ENCODE results near the gene SETD1A. TPM values are rescaled to one million over a fixed set of nuclear protein-coding genes. Genes with fewer than 3 reads are reported as not detected.
"Not testable (repeated sequence)": the region's sequence is repeated elsewhere in the genome, so short reads cannot be mapped to it uniquely, and the experiment has no call there.

The SETD1A gene
- total RNA-seq, 2 donors from 2014 or later = 27.5 to 40.0 TPM

- H3K9me3 Mint-ChIP-seq = no peaks in the 10 kb centered on the region
- no peak overlapping the region for H3K27ac Mint-ChIP-seq
- DNase-seq (ENCODE audit: low spot score) = no peak
- ATAC-seq = no peak
- H3K36me3 Mint-ChIP-seq = no peaks in the 10 kb centered on the region
- H3K4me3 Mint-ChIP-seq = no peak overlapping the region
- H3K27me3 Mint-ChIP-seq = peaks cover 32 to 34% of the 10 kb centered on the region in 2 donors
- peaks cover 6 to 15% of the 10 kb centered on the region in 2 donors for H3K4me1 Mint-ChIP-seq (ENCODE audit: low read depth in 2 of 2)
Measured at GRCh38 chr16:31008149-31008548, 50.6 kb downstream of the SETD1A start.

- H3K27ac Mint-ChIP-seq = no peak overlapping the region
- DNase-seq (ENCODE audit: low spot score) = no peak
- H3K4me1 Mint-ChIP-seq (ENCODE audit: low read depth in 2 of 2) = peaks cover 6 to 15% of the 10 kb centered on the region in 2 donors
- no peak for ATAC-seq
- H3K9me3 Mint-ChIP-seq = no peaks in the 10 kb centered on the region
- H3K36me3 Mint-ChIP-seq = no peaks in the 10 kb centered on the region
- H3K27me3 Mint-ChIP-seq = peaks cover 36 to 38% of the 10 kb centered on the region in 2 donors
- no peak overlapping the region for H3K4me3 Mint-ChIP-seq
Measured at GRCh38 chr16:31008551-31008950, 51.0 kb downstream of the SETD1A start.

DNA sequence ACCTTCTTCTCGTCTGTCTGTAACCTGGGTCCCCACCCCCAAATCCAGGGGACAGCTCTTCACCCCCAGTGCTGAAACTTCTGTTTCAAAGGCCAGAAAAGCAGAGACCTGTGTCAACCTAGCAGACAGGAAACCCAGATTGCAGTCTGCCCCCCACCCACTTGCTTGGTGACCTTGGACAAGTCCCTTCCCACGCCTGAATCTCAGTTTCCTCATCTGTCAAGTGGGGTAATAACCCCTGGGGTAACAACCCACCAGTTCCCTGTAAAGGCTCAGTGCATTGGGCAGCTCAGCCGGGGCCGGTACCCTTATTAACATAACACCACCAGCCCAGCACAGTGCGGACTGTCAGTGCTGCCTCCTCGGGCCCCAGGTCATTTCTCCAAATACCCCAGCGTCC, 51.6 kb downstream of the SETD1A start:
- no peak overlapping the region for H3K4me3 Mint-ChIP-seq

DNA sequence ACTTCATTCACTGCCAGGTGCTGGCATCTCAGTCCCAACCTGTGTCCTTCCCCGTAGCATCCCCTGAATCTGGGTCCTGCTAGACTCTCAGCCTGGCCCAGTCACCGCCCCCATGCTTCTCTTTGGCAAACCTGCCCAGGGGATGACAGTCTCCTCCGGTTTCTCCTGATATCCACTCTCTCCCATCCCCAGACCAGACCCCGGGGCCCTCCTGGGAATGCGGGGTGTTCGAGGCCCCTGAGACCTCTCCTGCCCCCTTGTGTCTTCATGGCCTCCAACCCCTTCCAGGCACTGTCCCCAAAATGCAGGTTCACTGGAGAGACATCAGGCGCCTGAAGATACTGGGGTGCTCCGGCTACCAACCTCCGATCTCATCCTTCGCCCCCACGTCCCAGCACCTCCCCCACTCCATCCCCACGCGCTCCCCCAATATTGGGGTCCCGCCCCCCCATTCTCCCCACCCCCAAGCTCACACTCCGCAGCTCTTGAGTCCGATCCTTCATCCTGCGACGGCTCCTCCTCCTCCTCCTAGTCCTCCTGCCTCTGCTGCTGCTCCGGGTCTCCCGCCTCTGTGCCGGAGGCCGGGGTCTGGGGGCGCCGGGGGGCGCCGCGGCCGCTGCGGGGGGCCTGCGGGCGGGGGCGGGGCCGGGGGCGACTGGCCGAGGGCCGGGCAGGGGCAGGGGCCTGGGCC, 52.5 kb downstream of the SETD1A start:
- DNase-seq (ENCODE audit: low spot score) (no peak), ATAC-seq (no peak)
- peaks cover 6 to 15% of the 10 kb centered on the region in 2 donors for H3K4me1 Mint-ChIP-seq (ENCODE audit: low read depth in 2 of 2)
- no peaks in the 10 kb centered on the region for H3K9me3 Mint-ChIP-seq
- no peak overlapping the region for H3K27ac Mint-ChIP-seq
- no peak overlapping the region for H3K4me3 Mint-ChIP-seq
- H3K27me3 Mint-ChIP-seq = peaks cover 39 to 43% of the 10 kb centered on the region in 2 donors
- H3K36me3 Mint-ChIP-seq = no peaks in the 10 kb centered on the region

More for the DNA sequence above, 51.6 kb downstream of the SETD1A start:
- Mint-ChIP-seq H3K27ac (no peak overlapping the region), H3K9me3 (no peaks in the 10 kb centered on the region), H3K27me3 (peaks cover 39 to 41% of the 10 kb centered on the region in 2 donors), H3K36me3 (no peaks in the 10 kb centered on the region), H3K4me1 (ENCODE audit: low read depth in 2 of 2) (peaks cover 6 to 15% of the 10 kb centered on the region in 2 donors)
- no peak for DNase-seq (ENCODE audit: low spot score)
- ATAC-seq = no peak

DNA sequence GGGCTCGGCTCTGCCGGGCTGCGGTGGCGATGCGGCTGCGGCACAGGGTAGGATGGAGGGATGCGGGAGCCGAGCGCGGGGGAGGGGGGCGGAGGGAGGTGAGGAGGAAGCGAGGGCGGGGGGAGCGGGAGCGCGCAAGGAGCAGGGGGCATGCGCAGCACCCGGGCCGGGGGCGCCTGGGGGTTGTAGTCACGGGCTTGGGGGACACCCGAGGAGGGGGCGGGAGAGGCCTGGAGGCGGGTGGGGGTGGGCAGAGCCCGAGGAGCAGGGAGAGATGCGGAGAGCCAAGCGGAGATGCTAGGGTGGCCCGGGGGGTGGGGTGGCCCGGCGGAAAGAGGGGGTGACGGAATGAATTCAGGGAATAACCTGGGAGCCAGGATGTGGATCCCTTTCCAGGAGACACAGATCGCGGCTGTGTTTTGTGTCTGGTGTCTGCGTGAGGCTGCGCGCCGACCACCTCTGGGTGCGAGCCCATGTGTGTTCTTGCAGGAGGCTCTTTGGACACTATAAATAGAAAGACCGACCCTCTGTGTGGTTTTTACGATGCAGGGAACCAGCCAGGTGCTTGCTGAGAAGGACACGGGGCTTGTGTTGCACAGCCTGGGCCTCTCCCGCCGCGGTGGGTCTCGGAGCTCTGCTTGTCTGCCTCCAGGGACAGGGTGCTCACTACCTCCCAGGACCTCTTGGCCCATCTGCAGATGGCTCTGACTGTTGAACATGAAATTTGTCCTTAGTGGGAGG, 53.2 kb downstream of the SETD1A start, which contains the start of gene STX1B:
TSS of gene STX1B (minus strand) at position 54 of the 741 bp plus-strand sequence. CDS start 242 bp downstream, outside the sequence.
- H3K9me3 Mint-ChIP-seq = no peaks in the 10 kb centered on the region
- H3K27ac Mint-ChIP-seq = no peak within 1 kb of the TSS
- peak within 1 kb of the TSS; percentile 45 for H3K4me3 Mint-ChIP-seq
- H3K36me3 Mint-ChIP-seq = no peaks in the 10 kb centered on the region
- ATAC-seq (peak in 1 of 2 donors; percentile 31), DNase-seq (ENCODE audit: low spot score) (no peak)
- peaks cover 39 to 45% of the 10 kb centered on the region in 2 donors for H3K27me3 Mint-ChIP-seq
- H3K4me1 Mint-ChIP-seq (ENCODE audit: low read depth in 2 of 2) = peaks cover 6 to 15% of the 10 kb centered on the region in 2 donors

DNA sequence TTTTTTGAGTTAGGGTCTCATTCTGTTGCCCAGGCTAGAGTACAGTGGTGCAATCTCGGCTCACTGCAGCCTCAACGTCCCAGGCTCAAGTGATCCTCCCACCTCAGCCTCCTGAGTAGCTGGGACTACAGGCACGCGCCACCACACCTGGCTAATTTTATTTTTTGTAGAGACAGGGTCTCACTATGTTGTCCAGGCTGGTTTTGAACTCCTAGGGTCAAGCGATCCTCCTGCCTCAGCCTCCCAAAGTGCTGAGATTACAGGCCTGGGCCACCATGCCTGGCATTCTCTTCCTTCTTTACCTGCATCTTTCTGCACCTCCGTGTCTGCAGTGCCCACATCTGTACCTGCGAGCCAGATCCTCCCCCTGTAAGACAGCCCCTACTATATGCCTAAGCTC, 54.3 kb downstream of the SETD1A start:
- Mint-ChIP-seq H3K27ac (peak overlapping the region in 1 of 2 donors; percentile 54), H3K4me3 (peak overlapping the region; percentile 45), H3K4me1 (ENCODE audit: low read depth in 2 of 2) (peaks cover 6 to 15% of the 10 kb centered on the region in 2 donors), H3K27me3 (peaks cover 39 to 41% of the 10 kb centered on the region in 2 donors)
- not testable (repeated sequence) for H3K9me3 Mint-ChIP-seq; DNase-seq (ENCODE audit: low spot score); H3K36me3 Mint-ChIP-seq; ATAC-seq

- DNase-seq (ENCODE audit: low spot score); H3K4me3 Mint-ChIP-seq; ATAC-seq; H3K9me3 Mint-ChIP-seq; H3K36me3 Mint-ChIP-seq: not testable (repeated sequence)
- H3K27ac Mint-ChIP-seq = peak overlapping the region in 1 of 2 donors; percentile 32
- H3K27me3 Mint-ChIP-seq = peaks cover 39 to 41% of the 10 kb centered on the region in 2 donors
- H3K4me1 Mint-ChIP-seq (ENCODE audit: low read depth in 2 of 2) = peaks cover 6 to 15% of the 10 kb centered on the region in 2 donors
Measured at GRCh38 chr16:31013292-31013691, 55.7 kb downstream of the SETD1A start.

GRCh38 chr16:31016018-31016417, 58.5 kb downstream of the SETD1A start:
- no peak for DNase-seq (ENCODE audit: low spot score)
- ATAC-seq = no peak

DNA sequence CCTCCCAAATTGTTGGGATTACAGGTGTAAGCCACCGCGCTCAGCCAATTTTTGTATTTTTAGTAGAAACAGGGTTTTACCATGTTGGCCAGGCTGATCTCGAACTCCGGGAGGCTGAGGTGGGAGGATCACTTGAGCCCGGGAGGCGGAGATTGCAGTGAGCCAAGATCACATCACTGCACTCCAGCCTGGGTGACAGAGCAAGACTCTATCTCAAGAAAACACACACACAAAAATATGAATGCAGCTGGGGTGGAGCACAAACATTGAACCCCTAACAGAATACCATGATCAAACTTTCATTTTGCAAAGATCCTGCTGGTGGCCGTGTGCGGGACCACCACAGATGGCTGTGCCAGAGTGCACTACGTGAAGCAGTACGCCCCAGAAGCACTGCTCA, 60.2 kb downstream of the SETD1A start:
- not testable (repeated sequence) for DNase-seq (ENCODE audit: low spot score); H3K4me1 Mint-ChIP-seq (ENCODE audit: low read depth in 2 of 2); H3K4me3 Mint-ChIP-seq; H3K27ac Mint-ChIP-seq; H3K9me3 Mint-ChIP-seq; H3K36me3 Mint-ChIP-seq; ATAC-seq
- H3K27me3 Mint-ChIP-seq = peaks cover 9 to 13% of the 10 kb centered on the region in 2 donors

More at GRCh38 chr16:31016018-31016417, 58.5 kb downstream of the SETD1A start:
- Mint-ChIP-seq H3K27ac (no peak overlapping the region), H3K27me3 (peaks cover 27 to 28% of the 10 kb centered on the region in 2 donors), H3K4me3 (no peak overlapping the region), H3K36me3 (no peaks in the 10 kb centered on the region), H3K9me3 (no peaks in the 10 kb centered on the region), H3K4me1 (ENCODE audit: low read depth in 2 of 2) (peaks cover 6 to 10% of the 10 kb centered on the region in 2 donors)

- Mint-ChIP-seq H3K9me3 (no peaks in the 10 kb centered on the region), H3K36me3 (no peaks in the 10 kb centered on the region), H3K4me3 (no peak overlapping the region), H3K27ac (no peak overlapping the region), H3K27me3 (no peaks in the 10 kb centered on the region), H3K4me1 (ENCODE audit: low read depth in 2 of 2) (no peaks in the 10 kb centered on the region)
- no peak for DNase-seq (ENCODE audit: low spot score)
- no peak for ATAC-seq
Measured at GRCh38 chr16:31020536-31020935, 63.0 kb downstream of the SETD1A start.

DNA sequence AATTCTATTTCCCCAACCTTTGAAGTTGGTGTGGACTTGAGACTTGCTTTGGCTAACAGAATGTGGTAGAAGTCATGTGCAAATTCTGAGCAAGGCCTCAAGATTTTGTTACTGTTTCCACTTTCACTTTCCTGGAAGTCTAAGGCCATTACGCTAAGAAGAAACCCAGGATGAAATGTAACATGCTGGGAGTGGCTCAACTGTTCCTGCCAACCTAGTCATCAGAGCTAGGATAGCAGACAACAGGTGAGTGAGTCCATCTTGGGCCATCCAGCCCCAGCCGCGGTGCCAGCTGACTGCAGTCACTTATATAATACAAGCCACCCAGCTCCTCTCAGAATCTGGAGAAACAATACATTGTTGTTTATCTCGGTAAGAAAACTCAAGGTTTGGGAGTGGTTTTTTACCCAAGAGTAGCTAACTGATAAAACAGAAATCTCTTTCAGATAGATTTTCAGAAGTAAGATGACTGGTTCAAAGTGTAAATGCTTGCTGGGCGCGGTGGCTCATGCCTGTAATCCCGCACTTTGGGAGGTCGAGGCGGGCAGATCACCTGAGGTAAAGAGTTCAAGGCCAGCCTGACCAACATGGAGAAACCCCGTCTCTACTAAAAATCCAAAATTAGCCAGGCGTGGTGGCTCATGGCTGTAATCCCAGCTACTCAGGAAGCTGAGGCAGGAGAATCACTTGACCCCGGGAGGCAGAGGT, 65.1 kb downstream of the SETD1A start:
- H3K27ac Mint-ChIP-seq = no peak overlapping the region
- no peaks in the 10 kb centered on the region for H3K27me3 Mint-ChIP-seq
- H3K4me3 Mint-ChIP-seq = no peak overlapping the region
- no peaks in the 10 kb centered on the region for H3K4me1 Mint-ChIP-seq (ENCODE audit: low read depth in 2 of 2)
- ATAC-seq (no peak), DNase-seq (ENCODE audit: low spot score) (peak; percentile 32)
- H3K9me3 Mint-ChIP-seq = no peaks in the 10 kb centered on the region
- H3K36me3 Mint-ChIP-seq = no peaks in the 10 kb centered on the region

- Mint-ChIP-seq H3K27me3 (no peaks in the 10 kb centered on the region), H3K4me3 (no peak overlapping the region), H3K9me3 (no peaks in the 10 kb centered on the region), H3K27ac (no peak overlapping the region), H3K4me1 (ENCODE audit: low read depth in 2 of 2) (no peaks in the 10 kb centered on the region), H3K36me3 (no peaks in the 10 kb centered on the region)
- ATAC-seq (no peak), DNase-seq (ENCODE audit: low spot score) (peak; percentile 16)
Measured at GRCh38 chr16:31023252-31023602, 65.7 kb downstream of the SETD1A start.

DNA sequence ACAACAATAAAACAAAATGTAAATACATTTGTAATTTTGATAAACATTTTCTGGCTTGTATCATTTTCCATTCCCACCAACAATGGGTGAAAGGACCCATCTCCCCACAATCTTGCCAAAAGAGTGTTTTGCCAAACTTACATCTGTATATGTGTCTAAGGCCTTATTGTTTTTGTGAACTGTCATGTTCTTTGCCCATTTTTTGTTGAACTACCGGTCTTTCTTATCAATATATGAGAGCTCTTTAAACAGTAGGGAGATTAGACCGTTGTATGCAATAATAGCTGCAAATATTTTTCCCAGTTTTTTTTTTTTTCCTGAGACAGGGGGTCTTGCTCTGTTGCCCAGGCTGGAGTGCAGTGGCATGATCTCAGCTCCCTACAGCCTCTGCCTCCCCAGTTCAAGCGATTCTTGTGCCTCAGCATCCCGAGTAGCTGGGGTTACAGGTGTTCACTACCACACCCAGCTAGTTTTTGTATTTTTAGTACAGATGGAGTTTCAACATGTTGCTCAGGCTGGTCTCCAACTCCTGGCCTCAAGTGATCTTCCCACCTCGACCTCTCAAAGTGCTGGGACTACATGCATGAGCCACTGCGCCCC, 66.2 kb downstream of the SETD1A start:
- Mint-ChIP-seq H3K9me3 (no peaks in the 10 kb centered on the region), H3K4me3 (no peak overlapping the region), H3K27ac (no peak overlapping the region), H3K4me1 (ENCODE audit: low read depth in 2 of 2) (no peaks in the 10 kb centered on the region), H3K27me3 (no peaks in the 10 kb centered on the region), H3K36me3 (no peaks in the 10 kb centered on the region)
- DNase-seq (ENCODE audit: low spot score) = no peak
- ATAC-seq = no peak
